Measurements from ENCODE around the gene THAP7.

DNA sequence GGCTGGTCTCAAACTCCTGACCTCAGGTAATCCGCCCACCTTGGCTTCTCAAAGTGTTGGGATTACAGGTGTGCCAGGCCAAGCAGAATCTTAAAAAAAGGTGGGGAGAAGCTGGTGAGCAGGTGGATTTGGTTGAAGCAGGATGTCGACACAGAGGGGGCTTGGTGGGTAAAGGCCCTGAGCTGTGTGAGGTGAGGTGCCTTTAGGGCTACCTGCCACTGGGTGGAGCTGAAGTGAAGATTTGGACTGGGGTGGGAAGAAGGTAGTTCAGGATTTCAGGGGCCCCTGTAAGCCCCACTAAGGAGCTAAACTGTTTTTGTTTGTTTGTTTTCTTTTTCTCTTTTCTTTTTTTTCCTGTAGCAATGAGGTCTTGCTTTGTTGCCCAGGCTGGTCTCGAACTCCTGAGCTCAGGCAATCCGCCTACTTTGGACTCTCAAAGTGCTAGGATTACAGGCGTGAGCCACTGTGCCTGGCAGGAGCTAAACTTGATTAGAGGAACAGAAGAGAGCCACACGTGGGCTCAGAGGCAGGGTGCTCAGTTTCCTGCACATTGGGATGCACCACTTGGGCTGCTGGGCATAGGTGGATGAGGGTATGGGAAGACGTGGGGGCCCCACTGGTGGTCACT lies 19.0 kb upstream of the THAP7 start:
- TF ChIP-seq, protein P1, sequence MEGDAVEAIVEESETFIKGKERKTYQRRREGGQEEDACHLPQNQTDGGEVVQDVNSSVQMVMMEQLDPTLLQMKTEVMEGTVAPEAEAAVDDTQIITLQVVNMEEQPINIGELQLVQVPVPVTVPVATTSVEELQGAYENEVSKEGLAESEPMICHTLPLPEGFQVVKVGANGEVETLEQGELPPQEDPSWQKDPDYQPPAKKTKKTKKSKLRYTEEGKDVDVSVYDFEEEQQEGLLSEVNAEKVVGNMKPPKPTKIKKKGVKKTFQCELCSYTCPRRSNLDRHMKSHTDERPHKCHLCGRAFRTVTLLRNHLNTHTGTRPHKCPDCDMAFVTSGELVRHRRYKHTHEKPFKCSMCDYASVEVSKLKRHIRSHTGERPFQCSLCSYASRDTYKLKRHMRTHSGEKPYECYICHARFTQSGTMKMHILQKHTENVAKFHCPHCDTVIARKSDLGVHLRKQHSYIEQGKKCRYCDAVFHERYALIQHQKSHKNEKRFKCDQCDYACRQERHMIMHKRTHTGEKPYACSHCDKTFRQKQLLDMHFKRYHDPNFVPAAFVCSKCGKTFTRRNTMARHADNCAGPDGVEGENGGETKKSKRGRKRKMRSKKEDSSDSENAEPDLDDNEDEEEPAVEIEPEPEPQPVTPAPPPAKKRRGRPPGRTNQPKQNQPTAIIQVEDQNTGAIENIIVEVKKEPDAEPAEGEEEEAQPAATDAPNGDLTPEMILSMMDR (IDR thresholded peaks at IDR 0.05) = peak in 3 of 6 experiments; percentile 21 to 32 (median 28)
- no peak for TF ChIP-seq POLR2A (IDR thresholded peaks at IDR 0.05)
